GM18511 (cell line): ENCODE data around the gene MSL1.

Experiments used
- ATAC-seq: cut with Tn5 transposase; IDR thresholded peaks from one replicate; pipeline ENCODE4 v1.9.1; 2021; ENCODE audit warnings: mild to moderate bottlenecking, moderate library complexity; ENCODE audit not compliant: unreplicated experiment

Gene MSL1

DNA sequence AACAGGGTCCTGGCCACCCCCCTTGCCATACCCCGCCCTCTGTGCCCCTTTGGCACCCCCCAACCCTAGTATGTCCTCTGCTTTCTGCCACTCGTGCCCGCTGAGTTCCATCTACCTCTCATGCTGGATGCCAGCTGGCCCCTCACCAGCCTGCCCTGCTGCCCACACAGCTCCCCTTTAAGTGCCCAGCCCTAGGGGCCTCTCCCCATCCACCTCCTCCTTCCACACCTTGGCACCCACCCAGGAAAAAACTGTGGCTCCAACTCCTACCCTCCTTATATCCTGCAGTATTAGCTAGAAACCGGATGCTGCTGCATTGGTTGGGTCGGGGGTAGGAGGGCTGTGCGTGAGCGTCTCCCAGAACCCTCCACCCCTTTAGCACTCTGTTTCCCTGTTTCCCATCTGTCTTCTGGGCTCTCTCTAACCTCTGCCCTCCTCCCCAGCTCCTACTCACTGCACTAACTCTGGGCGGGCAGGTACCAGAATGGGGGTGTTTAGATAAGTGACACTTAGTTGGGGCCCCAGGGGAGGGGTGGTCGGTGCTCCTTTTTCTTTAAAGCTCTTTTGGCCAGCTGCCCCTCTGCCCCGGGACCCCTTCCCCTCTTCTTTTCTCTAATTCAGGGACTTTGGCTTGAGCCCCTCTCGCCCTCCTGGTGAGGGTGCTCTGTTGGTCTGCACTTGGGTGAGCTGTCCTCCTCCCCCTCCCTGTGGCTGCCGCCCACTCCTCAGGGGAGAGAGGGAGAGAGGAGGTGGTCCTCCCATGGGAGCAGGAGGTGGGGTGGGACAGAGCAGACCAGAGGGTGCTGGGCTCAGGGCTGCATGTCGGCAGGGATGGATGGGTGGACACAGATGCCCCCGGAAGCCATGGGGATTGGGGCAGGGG lies 31.3 kb upstream of the MSL1 start:
- ATAC-seq = no peak

DNA sequence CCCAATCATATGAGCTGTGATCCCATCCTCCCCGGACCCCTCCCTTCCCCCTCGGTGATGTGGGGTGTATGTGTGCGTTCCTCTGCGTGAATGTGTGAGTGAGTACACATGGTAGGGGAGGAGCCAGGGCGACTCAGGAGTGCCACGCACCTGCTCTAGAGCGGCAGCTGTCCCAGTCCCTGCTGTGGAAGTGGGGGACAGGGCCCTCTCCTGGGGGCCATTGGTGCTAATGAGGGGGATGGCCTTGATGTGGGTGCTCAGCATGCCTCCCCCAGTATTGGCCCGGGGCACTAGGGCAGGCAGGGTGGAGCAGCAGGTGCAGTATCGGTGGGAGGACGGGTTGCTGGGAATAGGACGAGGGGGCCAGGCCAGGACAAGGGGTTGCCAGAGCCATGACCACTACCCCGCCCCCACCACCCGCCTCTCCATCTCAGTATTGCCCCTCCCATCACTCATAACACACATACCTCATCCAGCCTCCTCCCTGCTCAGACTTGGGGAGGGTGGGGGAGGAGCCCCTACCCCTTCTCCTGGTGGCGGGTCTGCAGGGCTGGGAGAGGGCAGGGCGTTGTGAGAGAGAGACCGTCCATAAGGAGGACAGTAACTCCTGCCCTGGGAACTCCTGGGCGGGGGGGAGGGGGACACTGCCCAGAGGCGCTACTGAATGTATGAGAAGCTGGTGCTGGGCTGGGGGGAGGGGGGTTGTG lies 29.9 kb upstream of the MSL1 start:
- no peak for ATAC-seq

DNA sequence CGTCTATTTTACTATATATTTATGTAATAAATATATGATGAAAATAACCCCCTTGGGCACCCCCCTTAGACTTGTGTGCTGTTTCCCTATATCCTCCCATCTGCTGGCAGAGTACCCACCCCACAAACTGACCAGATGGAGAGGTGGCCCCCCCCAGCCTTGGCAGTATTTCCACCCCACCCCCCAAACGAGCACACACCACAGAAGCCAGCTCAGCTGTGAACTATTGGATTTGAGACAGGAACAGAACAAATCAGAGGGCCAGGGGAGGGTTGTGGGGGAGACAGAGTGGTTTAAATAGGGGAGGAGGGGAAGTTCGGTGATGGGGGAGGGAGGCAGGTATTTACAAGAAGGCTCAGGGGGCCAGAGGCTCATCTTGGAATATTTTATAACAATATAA lies 29.2 kb upstream of the MSL1 start:
- no peak for ATAC-seq

DNA sequence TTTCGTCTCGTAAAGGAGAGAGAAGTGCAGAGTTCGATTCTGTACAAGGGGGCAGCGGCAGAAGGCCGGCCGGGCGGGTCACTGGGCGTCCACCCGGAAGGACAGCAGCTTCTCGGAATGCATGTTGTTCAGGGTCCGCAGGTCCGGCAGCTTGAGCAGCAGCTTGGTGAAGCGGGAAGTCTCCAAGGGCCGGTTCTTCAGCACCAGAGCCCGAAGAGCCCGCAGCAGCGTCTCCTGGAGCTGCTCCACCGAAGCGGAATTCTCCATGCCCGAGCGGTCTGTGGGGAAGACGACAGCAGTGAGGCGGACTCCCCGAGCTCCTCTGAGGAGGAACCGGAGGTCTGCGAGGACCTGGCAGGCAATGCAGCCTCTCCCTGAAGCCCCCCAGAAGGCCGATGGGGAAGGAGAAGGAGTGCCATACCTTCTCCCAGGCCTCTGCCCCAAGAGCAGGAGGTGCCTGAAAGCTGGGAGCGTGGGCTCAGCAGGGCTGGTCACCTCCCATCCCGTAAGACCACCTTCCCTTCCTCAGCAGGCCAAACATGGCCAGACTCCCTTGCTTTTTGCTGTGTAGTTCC lies 28.7 kb upstream of the MSL1 start:
- no peak for ATAC-seq

DNA sequence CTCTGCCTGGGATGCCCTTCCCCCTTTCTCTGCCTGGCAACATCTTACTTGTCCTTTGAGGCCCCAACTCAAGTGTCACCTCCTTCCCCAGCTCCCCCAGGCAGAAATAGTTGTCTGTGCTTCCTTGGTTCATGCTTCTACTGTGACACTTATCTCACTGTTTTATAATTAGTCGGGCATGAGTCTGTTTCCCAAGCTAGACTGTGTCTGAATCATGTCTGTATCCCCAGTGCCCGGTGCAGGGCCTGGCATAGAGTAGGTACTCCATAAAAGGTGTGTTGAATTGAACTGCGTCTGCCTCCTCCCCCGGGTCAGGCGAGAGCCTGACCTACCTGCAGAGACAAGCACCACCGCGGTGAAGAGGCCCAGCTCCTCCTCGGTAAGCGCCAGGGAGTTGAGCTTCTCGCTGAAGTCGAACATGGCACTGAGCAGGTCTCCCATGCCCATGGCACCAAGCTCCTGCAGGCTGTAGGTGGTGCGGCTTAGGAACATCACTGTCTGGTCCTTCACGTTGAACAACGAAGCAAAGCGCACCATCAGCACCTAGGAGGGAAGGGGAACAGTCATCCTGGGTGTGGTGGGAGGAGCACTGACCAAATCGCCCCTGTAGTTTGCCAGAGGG lies 28.1 kb upstream of the MSL1 start:
- ATAC-seq = no peak

DNA sequence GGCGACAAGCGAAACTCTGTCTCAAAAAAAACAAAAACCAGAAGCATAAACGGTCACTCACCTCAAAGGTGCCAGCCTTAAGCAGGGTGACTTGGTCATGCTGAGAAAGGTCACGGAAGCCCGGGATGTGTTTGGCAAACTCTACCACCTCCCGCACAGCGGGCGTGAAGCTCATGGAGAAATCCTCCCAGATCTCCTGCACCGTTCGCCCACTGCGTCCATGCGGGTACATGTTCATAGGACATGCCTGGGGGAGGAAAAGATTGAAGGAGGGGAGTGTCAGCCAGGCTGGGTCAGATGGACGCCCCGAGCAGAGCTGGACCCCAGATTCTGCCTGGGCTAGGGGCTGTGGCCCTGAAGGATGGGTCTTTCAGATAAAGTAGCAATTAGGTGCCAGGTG lies 26.9 kb upstream of the MSL1 start:
- no peak for ATAC-seq

DNA sequence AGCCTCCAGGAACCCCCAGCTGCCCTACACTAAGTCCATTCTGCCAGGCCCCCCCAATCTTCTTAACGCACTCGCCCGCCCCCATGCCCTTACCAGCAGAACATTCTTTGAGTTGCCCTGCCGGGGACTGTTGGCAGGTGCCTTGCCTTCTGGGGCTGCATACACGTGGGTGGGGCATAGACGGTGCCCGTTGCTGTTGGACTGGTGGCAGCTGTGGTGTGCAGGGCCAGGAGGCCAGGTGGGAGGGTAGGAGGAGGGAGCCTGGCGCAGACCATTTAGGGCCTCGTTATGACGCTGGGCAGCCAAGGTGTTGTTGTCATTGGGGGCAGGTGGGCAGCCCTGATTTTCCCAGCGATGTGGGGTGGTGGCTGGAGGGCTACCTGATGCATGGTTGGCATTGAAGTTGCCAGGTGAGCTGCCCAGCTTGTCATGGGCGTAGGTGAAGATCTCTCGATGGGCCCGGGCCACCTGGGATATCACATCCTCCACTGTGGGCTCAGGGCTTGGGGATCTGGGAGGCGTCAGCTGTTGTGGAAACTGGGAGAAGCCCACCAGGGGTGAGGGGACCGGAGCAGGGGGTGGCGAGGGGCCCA lies 26.3 kb upstream of the MSL1 start:
- ATAC-seq = no peak

DNA sequence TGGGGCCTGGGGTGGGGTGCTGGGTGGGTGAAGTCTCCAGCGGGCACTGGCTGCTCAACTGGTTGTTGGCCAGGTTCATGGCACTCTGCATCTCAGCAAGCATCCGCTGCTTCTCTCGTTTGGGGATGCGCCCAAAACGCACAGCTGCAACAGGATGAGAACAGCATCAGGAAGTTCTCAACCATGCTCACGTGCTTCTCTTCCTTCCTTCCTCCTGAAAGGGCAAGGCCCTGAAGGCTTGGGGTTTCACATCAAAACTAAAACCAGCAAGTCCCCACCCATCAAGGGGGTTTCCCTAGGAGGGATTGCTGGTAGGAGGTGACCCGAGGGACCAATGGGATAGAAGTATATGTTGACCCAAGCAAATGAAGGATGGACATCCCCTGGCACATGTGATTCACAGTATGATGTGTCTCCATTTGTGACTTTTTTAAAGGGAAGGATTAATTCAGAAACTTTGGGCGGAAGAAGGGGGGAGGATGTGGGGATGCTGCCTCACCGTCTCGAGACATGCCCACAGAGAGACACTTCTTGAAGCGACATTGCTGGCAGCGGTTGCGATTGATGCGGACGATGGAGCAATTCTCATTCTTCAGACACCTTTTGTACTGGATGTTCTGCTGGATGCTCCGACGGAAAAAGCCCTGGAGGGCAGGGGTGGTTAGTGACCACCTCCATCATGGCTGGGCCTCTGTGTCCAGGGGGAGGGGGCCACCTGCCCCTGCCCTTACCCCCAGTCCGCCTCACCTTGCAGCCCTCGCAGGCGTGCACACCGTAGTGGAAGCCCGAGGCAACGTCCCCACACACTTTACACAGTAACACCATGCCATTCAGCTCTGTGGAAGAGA lies 25.6 kb upstream of the MSL1 start:
- peak; percentile 51 for ATAC-seq

DNA sequence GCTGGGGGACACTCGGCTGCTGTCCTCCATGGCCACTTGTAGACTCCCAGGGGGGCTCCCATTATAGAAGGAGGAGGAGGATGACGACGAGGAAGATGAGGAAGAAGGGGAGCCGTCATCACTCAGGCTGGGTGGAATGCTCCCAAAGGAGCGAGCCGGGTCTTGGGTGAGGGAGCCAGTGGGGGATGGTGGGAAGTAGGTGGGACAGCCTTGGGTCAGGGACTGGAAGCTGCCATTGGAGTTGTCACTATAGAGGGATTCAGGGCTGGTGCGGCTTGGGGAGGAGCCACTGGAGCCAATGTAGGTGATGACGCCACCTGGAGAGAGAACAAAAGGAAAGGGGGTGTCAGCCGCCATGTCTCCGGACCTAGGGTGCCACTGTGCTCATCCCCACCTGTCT lies 24.7 kb upstream of the MSL1 start:
- no peak for ATAC-seq

DNA sequence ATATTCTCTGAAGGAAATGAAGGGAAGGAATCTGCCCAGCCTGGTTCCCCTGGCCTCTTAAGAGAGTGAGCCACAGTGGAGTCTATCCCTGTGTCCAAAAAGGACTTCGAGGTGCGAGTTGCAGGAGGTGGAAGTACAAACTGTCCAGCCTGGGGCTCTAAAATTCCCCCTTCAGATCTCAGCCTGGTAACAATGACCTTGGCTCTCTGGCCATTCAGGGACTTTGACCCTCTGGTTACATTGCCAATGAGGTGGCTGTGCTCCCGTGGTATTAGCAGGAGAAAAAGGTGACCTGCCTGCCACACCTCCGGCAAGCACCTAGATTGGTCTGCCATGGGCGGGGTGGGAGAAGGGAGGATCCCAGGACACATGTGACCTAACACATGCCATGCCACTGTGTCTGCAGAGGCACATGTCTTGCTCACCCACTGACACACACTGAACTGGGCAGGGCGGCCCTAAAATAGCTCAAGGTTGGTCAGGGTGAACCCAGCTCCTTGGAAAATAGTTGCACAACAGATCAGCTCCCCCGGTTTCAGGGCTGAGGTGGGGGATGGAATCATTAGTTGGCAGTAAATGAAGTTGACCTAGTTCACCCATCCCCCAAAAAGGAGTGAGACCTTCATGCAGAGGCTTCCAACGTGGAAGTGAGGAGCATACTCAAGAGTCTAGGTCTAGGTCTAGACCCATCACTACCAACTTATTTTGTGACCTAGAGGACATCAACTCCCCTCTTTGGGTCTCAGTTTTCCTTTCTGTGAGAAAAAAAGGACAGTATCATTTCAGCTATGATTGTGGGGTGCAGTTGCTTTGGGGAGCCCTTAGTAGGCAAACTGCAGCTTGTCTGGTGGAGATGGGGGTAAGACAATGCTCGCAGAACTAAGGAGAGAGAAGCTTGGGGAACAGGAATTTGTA lies 23.6 kb upstream of the MSL1 start:
- no peak for ATAC-seq

DNA sequence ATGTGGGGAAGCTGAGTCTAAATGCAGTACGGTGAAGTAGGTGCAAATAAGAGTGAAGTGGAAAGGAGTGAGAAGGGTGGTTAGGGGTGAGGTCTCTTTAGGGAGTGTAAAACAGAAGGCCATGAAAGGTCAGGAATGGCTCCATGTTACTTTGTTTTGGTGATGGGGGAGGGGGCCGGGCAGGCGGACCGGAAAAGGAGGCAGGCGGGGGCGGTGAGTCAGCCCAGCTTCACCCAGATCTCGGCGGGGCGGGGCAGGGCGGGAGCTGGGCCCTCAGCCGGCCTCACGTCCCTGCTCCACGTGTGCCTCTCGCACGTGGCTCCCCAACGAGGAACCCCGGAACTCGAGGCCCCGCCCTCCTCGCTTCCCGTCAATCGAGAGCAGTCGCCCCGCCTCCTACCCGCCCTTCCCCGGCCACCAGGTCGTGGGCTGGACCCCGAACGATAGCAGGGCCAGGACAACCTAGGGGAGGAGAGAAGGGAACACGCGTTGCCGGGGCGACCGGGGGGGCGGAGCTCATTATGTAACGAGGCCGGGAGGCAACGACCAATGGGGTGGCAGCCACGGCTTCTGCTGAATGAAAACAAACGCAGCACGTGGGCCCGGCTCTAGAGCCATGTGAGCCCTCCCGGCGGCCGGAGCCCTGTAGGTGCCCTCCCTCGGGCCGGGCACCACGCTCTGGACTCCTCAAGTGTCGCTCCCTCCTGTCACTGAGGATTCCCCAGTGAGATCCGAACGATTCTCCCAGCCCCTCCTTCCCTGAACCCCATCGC lies 22.7 kb upstream of the MSL1 start:
- ATAC-seq = peak; percentile 72

DNA sequence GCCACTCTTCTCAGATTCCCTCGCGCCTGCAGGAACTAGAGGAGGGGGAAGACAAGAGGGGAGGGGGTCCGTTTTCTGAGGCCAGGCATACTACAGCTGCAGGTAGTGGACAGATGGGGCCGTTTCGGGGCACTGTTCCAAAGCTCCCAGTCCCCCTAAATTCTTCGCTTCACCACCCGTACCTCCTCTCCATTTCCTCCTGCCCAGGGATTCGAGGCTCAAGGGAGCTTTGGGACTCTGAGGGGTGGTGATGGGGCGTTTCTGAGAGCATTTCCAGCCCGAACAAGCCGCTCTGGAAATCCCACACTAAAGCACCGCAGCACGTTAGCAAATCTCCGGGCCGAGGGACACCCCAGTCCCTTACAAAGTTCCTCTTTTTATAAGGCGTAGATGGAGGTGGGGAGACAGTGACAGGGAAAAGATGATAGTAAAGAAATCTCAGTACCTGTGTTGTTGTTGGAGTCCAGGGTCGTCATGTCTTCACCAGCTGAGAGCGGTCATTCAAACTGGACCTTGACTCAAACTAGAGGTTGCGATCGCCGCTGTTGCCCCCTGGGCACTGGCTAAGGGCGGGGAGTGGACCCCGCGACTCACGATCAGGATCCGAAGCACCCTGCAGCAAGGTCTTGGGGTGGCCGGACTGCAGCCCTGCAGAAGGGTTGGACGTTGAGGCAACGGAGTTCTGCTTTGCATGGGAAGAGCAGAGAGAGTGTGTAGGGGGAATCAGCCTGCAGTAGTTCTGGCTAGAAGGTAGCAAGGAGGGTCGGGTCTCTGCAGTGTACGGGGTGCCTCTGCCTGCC lies 22.0 kb upstream of the MSL1 start:
- ATAC-seq = no peak

DNA sequence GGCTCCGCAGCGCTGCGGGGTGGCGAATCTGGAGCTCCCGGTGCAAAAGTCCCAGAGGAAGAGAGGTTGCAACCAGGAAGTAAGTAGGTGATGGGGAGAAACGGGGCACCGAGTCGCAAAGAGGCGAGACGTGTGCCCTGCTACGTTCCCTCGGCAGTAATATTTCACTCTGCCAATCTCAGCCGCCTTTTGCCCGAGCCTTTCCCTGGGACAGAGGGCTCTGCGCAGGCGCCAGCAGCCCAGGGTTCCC lies 21.4 kb upstream of the MSL1 start, which contains the start of gene NR1D1:
TSS of gene NR1D1 (minus strand) at position 171 of the 250 bp plus-strand sequence. CDS start 495 bp downstream, outside the sequence.
- no peak for ATAC-seq

DNA sequence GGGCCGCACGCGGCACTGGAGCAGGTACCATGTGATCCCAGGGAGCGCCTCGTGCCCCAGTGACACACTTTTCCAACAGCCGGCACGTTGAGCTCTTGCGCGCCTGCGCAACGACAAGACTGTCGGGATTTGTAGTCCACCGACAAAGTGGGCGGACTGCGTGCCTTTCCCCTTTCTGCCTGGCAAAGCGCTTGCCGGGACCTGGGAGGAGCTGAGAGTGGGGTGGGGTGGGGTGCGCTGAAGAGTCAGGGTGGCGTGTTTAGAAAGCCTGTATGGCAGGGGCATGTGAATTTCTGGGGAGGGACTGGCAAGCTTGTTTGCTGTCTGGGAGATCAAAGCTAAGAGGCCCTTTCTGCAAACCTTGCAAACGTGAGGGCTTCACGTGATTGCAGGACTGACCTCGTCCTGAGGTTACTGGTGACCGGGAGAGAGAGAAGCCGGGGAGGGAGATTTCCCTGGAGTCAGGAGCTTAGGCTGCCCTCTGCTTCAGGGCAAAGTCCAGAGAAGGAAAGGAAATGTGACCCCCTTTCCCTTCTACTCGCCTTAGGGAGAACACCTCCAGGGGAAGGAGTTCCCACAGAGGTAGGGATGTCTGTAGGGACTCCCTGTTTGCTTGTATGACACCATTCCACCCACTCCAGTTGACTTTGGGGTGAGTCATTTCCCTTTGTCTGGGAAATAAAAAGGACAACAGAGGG lies 21.0 kb upstream of the MSL1 start:
- ATAC-seq = no peak

DNA sequence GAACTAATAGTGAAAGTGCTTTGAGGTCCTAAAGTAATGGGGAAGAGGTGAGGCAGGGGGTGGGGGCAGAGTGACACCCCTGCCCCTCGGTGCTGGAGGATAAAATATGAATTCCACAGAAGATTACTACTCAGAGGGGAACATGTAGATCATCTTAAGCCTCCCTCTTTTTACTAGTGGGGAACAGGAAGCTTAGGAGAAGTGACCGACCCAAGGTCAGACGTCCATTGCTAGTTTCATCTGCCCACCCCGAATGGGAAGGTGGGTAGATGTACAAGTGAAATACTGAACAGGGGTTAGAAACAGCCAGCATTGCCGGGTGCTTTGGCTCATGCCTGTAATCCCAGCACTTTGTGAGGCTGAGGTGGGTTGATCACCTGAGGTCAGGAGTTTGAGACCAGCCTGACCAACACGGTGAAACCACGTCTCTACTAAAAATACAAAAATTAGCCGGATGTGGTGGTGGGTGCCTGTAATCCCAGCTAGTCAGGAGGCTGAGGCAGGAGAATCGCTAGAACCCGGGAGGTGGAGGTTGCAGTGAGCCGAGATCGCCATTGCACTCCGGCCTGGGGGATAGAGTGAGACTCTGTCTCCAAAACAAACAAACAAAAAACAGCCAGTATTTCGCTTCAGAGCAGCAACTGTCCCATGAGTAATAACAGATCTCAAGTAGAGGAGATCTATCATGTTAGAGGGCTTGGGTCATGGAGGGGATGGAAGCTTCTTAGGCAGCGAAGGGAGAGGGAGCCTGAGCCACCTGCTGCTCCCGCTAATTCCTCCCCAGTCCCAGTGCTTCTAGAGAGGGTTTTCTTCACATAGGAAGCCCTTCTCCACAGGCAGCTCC lies 20.2 kb upstream of the MSL1 start:
- no peak for ATAC-seq

DNA sequence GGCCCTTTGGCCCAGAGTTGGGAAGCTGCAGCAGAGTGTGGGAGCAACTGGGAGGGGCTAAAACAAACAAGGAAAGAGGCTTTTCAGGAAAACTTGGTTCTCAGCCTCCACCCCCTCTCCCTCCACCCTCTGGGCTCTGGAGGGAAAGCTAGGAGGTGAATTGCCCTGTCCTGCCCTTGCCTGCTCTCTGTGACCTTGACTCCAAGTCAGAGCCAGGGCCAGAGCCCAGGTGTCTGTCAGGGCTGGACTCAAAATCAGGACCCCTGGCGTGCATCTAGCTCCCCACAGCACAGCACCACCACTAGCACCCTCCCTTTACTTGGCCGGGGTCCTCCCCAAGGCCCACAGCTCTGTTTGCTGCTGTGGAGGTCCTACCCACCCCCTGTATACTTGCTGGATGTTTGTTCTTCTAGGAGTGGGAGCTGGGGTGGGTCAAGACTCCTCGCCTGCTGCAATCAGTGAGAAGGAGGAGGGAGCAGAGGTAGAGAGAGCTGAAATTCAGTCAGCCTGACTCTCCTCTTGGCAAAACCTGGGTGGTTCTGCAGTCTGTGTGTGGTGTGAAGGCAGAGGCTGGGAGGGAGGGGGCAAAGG lies 18.6 kb upstream of the MSL1 start:
- no peak for ATAC-seq
